HUDEP-2 (cell line): ENCODE measurements around the gene NUAK1.

Experiments
- DNase-seq, 76 experiments: peaks; one replicate each; lab custom pipeline; 2025; ENCODE audit not compliant: unreplicated experiment in 76 of 76; lab: John Stamatoyannopoulos, UW

NUAK1 gene

GRCh38 chr12:106088811-106089485, 49.8 kb downstream of the NUAK1 start:
- DNase-seq, result no peak

GRCh38 chr12:106088246-106088808, 50.4 kb downstream of the NUAK1 start:
- DNase-seq, result no peak

- DNase-seq, result no peak
These were observed 52.1 kb downstream of the NUAK1 start for GRCh38 chr12:106086696-106087095.

GRCh38 chr12:106085213-106085612, 53.5 kb downstream of the NUAK1 start:
- no peak for DNase-seq

- no peak for DNase-seq
These were observed 54.0 kb downstream of the NUAK1 start for GRCh38 chr12:106084759-106085158.

- no peak for DNase-seq
These were observed 54.6 kb downstream of the NUAK1 start for GRCh38 chr12:106084014-106084671.

- DNase-seq, result no peak
These were observed 56.3 kb downstream of the NUAK1 start for GRCh38 chr12:106082216-106083175.

GRCh38 chr12:106081606-106082005, 57.1 kb downstream of the NUAK1 start:
- no peak for DNase-seq

- DNase-seq, result no peak
These were observed 58.0 kb downstream of the NUAK1 start for GRCh38 chr12:106080791-106081170.

- no peak for DNase-seq
These were observed 58.5 kb downstream of the NUAK1 start for GRCh38 chr12:106080041-106080790.

- DNase-seq, result no peak
These were observed 59.5 kb downstream of the NUAK1 start for GRCh38 chr12:106079148-106079738.

- DNase-seq, result no peak
These were observed 60.3 kb downstream of the NUAK1 start for GRCh38 chr12:106078358-106079010.

GRCh38 chr12:106074706-106075392, 63.9 kb downstream of the NUAK1 start:
- no peak for DNase-seq

- DNase-seq, result no peak
These were observed 64.4 kb downstream of the NUAK1 start for GRCh38 chr12:106074361-106074705.

- no peak for DNase-seq
These were observed 65.6 kb downstream of the NUAK1 start for GRCh38 chr12:106073179-106073578.

GRCh38 chr12:106072751-106073150, 66.0 kb downstream of the NUAK1 start:
- DNase-seq, result no peak

GRCh38 chr12:106071686-106072085, 67.1 kb downstream of the NUAK1 start:
- no peak for DNase-seq

GRCh38 chr12:106070611-106071010, 68.1 kb downstream of the NUAK1 start:
- DNase-seq, result no peak

- no peak for DNase-seq
These were observed 68.6 kb downstream of the NUAK1 start for GRCh38 chr12:106070147-106070546.
